Measurements from ENCODE around the gene C16orf46. TPM values are rescaled to one million over a fixed set of nuclear protein-coding genes. Genes with fewer than 3 reads are reported as not detected.

C16orf46 gene
- total and polyA plus RNA-seq, 2 experiments from 2014 or later = 1.0 to 1.9 TPM

DNA sequence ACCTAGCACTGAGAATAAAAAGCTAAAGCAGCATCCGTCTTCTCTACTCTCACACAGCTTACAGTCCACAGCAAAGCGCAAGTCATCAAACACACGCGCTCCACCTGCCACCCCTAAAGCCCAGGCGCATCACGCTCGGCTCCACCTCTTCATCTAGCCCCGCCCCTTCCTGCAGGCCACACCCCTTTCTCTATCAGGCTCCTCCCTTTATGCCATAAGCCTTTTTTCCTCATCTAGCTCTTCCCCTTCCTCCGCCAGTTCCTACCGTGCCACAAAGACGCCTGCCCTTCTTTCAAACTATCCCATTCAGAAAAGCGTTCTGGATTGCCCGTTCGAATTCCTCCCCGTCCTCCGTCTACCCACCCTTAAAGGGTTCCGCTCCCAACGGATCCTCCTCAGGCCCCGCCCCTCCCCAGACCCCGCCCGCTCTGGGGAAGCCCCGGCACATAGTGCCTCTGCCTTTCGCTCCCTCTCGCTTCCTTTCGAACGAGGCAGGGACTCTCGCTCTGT, 417 bp downstream of the C16orf46 start:
- peak overlapping the region; percentile 80 for H2AFZ ChIP-seq
- peak; percentile 93 for DNase-seq (ENCODE audit: low spot score)
- peak overlapping the region; percentile 79 for H3K4me3 ChIP-seq
- no peaks in the 10 kb centered on the region for H3K36me3 ChIP-seq (replicated peaks; ENCODE audit: insufficient read depth, low read depth)
- under 1% methylated on average over 26 of the region's 27 CpGs for WGBS (ENCODE audit: low lambda C conversion rate, missing lambda C conversion rate)
- H4K20me1 ChIP-seq (ENCODE audit: insufficient read depth, poor library complexity, severe bottlenecking) = no peaks in the 10 kb centered on the region
- H3K27ac ChIP-seq = peak overlapping the region; percentile 99
- H3K9me2 ChIP-seq (replicated peaks; ENCODE audit: insufficient read depth) = no peaks in the 10 kb centered on the region
- no peak for TF ChIP-seq EZH2phosphoT487 (IDR thresholded peaks at IDR 0.05; ENCODE audit: low read depth, severe bottlenecking, unreplicated experiment)
- TF ChIP-seq EZH2 (IDR thresholded peaks at IDR 0.05; ENCODE audit: borderline replicate concordance) = no peak
- TF ChIP-seq, protein P1, sequence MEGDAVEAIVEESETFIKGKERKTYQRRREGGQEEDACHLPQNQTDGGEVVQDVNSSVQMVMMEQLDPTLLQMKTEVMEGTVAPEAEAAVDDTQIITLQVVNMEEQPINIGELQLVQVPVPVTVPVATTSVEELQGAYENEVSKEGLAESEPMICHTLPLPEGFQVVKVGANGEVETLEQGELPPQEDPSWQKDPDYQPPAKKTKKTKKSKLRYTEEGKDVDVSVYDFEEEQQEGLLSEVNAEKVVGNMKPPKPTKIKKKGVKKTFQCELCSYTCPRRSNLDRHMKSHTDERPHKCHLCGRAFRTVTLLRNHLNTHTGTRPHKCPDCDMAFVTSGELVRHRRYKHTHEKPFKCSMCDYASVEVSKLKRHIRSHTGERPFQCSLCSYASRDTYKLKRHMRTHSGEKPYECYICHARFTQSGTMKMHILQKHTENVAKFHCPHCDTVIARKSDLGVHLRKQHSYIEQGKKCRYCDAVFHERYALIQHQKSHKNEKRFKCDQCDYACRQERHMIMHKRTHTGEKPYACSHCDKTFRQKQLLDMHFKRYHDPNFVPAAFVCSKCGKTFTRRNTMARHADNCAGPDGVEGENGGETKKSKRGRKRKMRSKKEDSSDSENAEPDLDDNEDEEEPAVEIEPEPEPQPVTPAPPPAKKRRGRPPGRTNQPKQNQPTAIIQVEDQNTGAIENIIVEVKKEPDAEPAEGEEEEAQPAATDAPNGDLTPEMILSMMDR (IDR thresholded peaks at IDR 0.05; ENCODE audit: poor library complexity) = no peak
- H3K79me2 ChIP-seq = no peaks in the 10 kb centered on the region
- H3K27me3 ChIP-seq = no peaks in the 10 kb centered on the region
- no peaks in the 10 kb centered on the region for H3K9me3 ChIP-seq (ENCODE audit: low read depth)
- peaks cover 8% of the 10 kb centered on the region for H3K4me1 ChIP-seq (ENCODE audit: insufficient read depth)
- H3K4me2 ChIP-seq = peak overlapping the region; percentile 92

DNA sequence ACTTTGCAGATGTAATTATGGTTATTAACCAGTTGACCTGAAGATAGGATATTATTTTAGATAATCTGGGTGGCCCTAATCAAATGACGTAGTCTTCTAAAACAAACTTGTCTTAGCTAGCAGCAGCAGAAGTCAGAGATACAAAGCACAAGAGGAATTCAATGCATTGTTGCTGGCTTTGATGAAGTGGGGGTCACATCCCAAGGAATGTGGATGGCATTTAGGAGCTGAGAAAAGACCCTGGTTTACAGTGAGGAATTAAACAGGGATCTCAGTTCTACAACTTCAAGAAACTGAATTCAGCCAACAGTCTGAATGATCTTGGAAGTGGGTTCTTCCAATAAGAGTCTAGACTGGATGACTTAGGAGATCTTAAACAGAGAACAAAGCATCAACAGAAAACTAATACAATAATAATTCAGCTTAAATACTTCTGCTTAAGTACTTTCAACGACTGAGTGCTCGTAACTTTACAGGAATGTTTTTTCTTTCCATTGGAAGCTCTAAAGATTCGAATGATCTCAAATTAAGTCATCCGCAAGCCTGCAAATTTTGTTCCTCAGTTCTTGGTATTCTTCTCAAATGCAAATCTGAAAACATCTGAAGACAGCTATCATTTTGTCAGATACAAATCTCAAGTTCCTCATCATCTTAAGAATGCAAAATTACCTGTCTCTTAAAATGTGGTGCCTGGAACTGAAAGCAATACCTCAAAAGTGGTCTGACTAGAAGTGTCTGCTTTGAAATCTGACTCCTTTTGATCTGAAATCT, 3.3 kb downstream of the C16orf46 start:
- Histone ChIP-seq H3K79me2 (no peaks in the 10 kb centered on the region), H3K27me3 (no peaks in the 10 kb centered on the region), H3K4me3 (no peak overlapping the region), H3K27ac (peak overlapping the region; percentile 4), H3K4me1 (ENCODE audit: insufficient read depth) (peaks cover 8% of the 10 kb centered on the region), H3K4me2 (no peak overlapping the region), H3K9me2 (replicated peaks; ENCODE audit: insufficient read depth) (no peaks in the 10 kb centered on the region), H3K36me3 (replicated peaks; ENCODE audit: insufficient read depth, low read depth) (no peaks in the 10 kb centered on the region), H3K9me3 (ENCODE audit: low read depth) (no peaks in the 10 kb centered on the region), H2AFZ (no peak overlapping the region), H4K20me1 (ENCODE audit: insufficient read depth, poor library complexity, severe bottlenecking) (no peaks in the 10 kb centered on the region)
- TF ChIP-seq, protein P1 (IDR thresholded peaks at IDR 0.05; ENCODE audit: poor library complexity) = no peak
- TF ChIP-seq EZH2phosphoT487 (IDR thresholded peaks at IDR 0.05; ENCODE audit: low read depth, severe bottlenecking, unreplicated experiment) = no peak
- no peak for TF ChIP-seq EZH2 (IDR thresholded peaks at IDR 0.05; ENCODE audit: borderline replicate concordance)
- WGBS (ENCODE audit: low lambda C conversion rate, missing lambda C conversion rate) = 58% methylated on average over 5 of the region's 5 CpGs
- DNase-seq (ENCODE audit: low spot score) = no peak

DNA sequence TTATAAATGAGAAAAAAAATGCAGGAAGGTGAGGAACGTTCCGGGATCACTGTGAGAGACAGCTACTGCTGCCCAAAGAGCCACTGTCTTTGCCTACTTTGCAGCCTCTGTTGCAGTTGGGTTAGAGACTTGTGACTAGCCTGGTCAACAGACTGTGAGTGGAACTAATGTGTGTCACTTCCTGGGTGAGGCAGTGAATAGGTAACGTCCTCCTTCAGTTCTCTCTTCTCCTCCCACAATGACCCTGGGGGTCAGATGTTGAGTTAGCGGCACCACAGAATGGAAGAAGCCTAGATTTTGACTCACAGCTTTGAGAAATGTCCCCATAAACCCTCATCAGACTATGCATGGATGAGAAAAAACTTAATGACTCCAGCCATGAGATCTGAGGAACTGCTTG, 5.2 kb downstream of the C16orf46 start:
- no peak overlapping the region for H3K4me2 ChIP-seq
- no peaks in the 10 kb centered on the region for H3K27me3 ChIP-seq
- 90% methylated on average over 4 of the region's 4 CpGs for WGBS (ENCODE audit: low lambda C conversion rate, missing lambda C conversion rate)
- H3K27ac ChIP-seq = no peak overlapping the region
- no peaks in the 10 kb centered on the region for H3K4me1 ChIP-seq (ENCODE audit: insufficient read depth)
- no peaks in the 10 kb centered on the region for H3K36me3 ChIP-seq (replicated peaks; ENCODE audit: insufficient read depth, low read depth)
- H3K4me3 ChIP-seq = no peak overlapping the region
- no peaks in the 10 kb centered on the region for H3K9me3 ChIP-seq (ENCODE audit: low read depth)
- no peak for DNase-seq (ENCODE audit: low spot score)
- no peak for TF ChIP-seq EZH2 (IDR thresholded peaks at IDR 0.05; ENCODE audit: borderline replicate concordance)
- no peak for TF ChIP-seq EZH2phosphoT487 (IDR thresholded peaks at IDR 0.05; ENCODE audit: low read depth, severe bottlenecking, unreplicated experiment)
- TF ChIP-seq, protein P1 (IDR thresholded peaks at IDR 0.05; ENCODE audit: poor library complexity) = no peak
- no peaks in the 10 kb centered on the region for H3K9me2 ChIP-seq (replicated peaks; ENCODE audit: insufficient read depth)
- no peaks in the 10 kb centered on the region for H4K20me1 ChIP-seq (ENCODE audit: insufficient read depth, poor library complexity, severe bottlenecking)
- H2AFZ ChIP-seq = no peak overlapping the region
- H3K79me2 ChIP-seq = no peaks in the 10 kb centered on the region
